NCI-H524 (cell line): ENCODE data around the gene RIMOC1.
"Not testable (repeated sequence)": the region's sequence is repeated elsewhere in the genome, so short reads cannot be mapped to it uniquely, and the experiment has no call there.

Experiments used
- DNase-seq, 2 experiments: peaks; one replicate each; lab custom pipeline; 2025; lab: John Stamatoyannopoulos, UW

The RIMOC1 gene

DNA sequence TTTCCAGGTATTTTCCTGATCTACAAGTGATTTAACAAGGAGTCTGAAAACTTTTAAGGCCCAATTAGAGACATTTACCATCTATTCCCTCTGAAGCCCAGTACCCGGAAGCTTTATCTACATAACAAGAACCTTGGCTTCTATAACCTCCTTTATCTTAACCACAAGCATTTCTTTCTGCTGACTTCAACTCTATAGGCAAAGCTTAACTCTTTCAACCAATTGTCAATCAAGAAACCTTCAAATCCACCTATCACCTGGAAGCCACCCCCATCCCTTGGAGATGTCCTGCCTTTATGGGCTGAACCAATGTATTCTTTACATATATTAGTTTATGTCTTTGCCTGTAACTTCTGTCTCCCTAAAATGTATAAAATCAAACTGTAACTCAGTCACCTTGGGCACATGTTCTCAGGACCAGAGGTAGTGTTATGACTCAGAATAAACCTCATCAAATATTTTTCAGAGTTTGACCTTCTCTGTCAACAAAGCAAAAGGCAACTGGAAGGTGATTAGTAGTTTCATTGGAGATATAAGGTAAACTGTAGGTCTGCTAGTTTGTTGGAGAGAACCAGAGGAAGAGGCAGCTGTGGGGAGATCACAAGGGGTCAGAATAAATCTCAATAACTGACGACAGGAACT is 13.0 kb upstream of the RIMOC1 start:
- DNase-seq: no peak

DNA sequence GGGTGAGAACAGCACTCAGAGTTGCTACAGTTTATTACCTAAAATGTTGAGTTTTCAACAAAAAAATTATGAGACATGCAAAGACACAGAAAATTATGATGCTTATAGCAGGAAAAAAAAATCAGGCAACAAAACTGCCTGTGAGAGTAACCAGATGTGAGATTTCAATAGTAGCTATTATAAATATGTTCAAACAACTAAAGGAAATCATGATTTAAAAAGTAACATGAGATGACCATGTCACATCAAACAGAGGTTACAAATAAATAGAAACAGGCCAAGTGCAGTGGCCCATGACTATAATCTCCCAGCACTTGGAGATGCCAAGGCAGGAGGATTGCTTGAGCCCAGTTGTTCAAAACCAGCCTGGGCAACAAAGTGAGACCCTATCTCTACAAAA is 12.1 kb upstream of the RIMOC1 start:
- DNase-seq: no peak

- DNase-seq: no peak
These were observed 10.9 kb upstream of the RIMOC1 start for GRCh38 chr5:41893074-41893851.

DNA sequence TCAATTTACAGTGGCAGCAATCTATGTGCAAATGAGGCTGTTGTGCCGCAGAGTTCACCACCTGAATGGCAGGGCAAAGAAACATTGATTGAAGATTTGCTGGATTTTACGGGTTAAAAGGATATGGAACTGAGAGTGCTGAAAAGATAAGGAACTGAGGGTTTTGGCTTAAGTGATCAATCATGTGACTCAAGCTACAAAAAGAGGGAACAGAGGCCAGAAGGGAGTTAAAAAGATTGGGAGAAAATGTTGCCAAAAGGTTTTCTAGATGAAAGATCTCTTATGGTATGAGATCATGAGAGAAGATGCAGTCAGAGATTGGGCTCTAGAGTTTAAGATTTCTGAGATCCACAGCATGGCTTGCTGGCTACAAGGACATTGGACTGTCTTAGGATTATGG is 7.9 kb upstream of the RIMOC1 start:
- no peak for DNase-seq

GRCh38 chr5:41903382-41903891 is 707 bp upstream of the RIMOC1 start:
- DNase-seq: no peak

- no peak for DNase-seq
These were observed 2.0 kb downstream of the RIMOC1 start for GRCh38 chr5:41906151-41906550.

- no peak for DNase-seq
These were observed 4.4 kb downstream of the RIMOC1 start for GRCh38 chr5:41908374-41909079.

- DNase-seq: no peak
These were observed 14.0 kb downstream of the RIMOC1 start for GRCh38 chr5:41918105-41918504.

- no peak for DNase-seq
These were observed 17.0 kb downstream of the RIMOC1 start for GRCh38 chr5:41921166-41921565.

DNA sequence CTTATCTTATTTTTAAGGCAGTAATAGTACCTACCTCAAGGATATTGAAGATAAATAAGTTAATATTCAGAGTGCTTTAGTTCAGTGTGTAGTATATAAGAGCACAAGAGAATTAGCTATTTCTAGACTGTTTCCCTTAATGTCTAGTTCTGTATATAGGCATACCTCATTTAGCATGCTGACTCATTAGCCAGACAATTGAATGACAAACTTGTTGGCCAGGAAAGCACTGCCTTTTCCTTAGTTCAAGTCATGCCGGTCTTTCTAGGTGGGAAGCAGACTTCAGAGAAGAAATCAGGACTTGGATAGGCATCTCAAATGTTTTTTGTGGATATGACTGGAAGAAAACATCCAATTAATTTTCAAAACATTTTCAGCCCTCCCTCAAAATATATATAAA is 17.7 kb downstream of the RIMOC1 start:
- DNase-seq: no peak

- no peak for DNase-seq
These were observed 20.4 kb downstream of the RIMOC1 start for GRCh38 chr5:41924526-41924871.

GRCh38 chr5:41924872-41925554 is 20.9 kb downstream of the RIMOC1 start, which contains the start of gene FBXO4:
Gene FBXO4 (plus strand): TSS chr5:41925281. CDS start chr5:41925310, 29 bp downstream.
- peak; percentile 59 to 84 for DNase-seq

GRCh38 chr5:41925555-41925951 is 21.4 kb downstream of the RIMOC1 start:
- DNase-seq: peak; percentile 27 to 44

GRCh38 chr5:41927604-41928003 is 23.5 kb downstream of the RIMOC1 start:
- DNase-seq: no peak

- no peak for DNase-seq
These were observed 24.9 kb downstream of the RIMOC1 start for GRCh38 chr5:41929035-41929434.

GRCh38 chr5:41932770-41933169 is 28.6 kb downstream of the RIMOC1 start:
- DNase-seq: no peak

GRCh38 chr5:41935544-41935943 is 31.4 kb downstream of the RIMOC1 start:
- no peak for DNase-seq

DNA sequence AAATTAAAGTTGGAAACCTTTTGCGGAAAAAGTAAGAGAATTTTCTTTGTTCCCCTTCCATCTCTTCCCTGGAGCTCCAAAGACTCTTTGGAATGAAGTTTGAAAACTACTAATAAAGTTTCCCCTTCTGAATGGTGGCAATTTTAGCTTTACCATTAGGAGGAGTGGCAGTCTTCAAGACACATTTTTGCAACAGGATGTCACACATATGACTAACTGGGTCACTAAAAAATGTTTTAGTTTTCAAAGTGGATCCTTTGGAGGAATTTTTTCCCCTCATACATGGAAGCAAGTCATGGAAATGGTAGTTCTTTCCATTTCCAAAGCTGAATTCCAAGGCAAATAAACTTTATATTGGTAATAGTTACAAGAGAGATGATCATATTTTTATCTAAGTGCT is 36.5 kb downstream of the RIMOC1 start:
- no peak for DNase-seq

DNA sequence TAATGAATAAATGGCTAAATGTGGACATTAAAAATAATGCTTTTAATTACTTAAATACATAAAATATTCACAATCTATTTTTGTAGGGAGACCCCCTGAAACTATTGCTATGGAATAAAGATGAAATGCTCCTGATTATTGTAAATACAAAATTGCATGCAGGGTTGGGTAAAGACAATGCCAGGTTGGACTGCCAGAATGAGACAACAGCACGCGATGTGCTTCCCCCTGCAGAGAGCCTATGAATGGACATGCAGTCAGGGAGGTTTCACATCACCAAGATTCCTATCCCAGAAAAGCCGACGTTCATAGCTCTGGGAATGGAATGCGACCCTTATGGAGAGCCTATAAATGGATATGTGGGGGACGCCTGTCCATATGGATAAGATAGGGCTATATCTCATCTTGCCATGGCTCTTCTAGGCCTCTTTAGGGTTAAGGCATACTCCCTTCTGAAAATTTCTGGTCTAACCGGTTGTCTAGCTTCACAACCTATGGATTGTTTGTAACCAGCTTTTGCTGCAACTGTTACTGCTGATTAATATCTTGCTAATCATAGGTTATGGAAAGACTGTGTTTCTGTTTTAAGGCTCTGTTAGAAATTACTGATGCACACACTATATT is 41.3 kb downstream of the RIMOC1 start:
- DNase-seq: not testable (repeated sequence)

DNA sequence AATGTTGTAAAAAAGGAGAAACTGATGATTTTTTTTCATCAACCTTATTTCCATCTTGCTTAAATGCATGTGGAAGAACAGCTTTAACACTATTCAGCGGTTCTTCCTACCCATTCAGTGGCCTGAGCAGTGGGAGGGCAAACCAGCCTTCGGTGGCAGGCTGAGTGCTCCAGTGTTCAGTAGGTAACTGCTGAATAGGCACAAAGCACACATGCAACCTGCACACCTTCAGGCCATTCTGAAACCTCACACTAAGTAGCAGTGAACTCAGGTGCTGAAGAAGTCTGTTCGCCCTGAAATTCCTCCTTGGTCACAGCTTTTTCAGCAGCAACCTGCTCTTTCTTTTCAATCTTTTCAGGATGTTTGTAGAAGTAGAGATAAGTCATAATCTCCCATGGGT is 47.1 kb downstream of the RIMOC1 start:
- no peak for DNase-seq
